ENCODE data around the gene UHRF2. TPM values are rescaled to one million over a fixed set of nuclear protein-coding genes. Genes with fewer than 3 reads are reported as not detected.

UHRF2 gene
- total RNA-seq, 2 experiments from 2014 or later: 62.7 to 71.5 TPM

DNA sequence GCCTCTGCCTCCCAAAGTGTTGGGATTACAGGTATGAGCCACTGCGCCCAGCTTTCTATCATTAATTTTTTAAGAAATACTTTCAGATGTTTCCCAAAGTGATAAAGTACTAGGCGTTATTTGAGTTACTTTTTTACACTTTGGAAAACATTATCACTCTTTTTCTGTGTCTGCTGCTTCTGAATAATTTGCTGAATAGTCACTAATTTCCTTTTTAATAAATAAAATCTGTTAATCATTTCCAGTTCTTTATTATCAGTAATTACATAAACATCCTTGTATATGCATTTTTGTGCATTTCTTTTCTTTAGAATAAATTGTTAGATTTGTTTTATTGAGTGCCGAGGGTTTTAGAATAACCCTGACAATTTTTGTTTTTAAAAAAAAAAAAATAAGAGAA lies 48.6 kb downstream of the UHRF2 start:
- no peak overlapping the region for H3K4me3 Mint-ChIP-seq
- peaks cover 15% of the 10 kb centered on the region for H3K9me3 Mint-ChIP-seq
- no peak for DNase-seq
- peaks cover 35% of the 10 kb centered on the region for H3K36me3 Mint-ChIP-seq (ENCODE audit: low read depth)
- CTCF ChIA-PET: no interaction called here
- peaks cover 21% of the 10 kb centered on the region for H3K4me1 Mint-ChIP-seq (ENCODE audit: low read depth)
- H3K27ac Mint-ChIP-seq: no peak overlapping the region
- intact Hi-C loops (cut with micrococcal nuclease): loop anchor here (5.0 kb wide), 1 partner anchor 49 kb away; the partner anchor contains the start of gene UHRF2
- no peaks in the 10 kb centered on the region for H3K27me3 Mint-ChIP-seq (ENCODE audit: low read depth)

DNA sequence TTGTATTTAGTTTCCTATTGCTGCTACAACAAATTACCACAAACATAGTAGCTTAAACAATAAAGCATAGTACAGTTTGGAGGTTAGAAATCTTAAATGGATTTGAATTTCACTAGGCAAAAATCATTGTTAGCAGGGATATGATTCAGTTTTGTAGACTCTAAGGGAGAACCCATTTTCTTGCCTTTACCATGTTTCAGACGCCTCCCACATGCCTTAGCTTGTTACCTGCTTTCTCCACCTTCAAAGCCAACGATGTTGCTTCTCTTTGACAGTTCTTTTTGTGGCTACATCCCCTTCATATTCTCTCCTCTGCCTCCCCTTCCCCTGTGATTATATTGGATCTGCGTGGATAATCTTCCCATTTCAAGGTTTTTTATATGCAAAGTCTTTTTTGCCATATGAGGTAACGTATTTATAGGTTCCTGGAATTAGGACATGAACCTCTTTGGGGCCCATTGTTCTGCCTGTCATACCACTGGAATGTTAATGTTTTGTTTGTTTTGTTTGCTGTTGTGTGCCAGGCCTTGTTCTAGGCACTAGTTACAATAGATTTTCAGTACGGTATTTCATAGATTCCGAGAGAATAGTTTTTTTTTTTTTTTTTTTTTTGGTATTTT lies 54.1 kb downstream of the UHRF2 start:
- Mint-ChIP-seq H3K27me3 (ENCODE audit: low read depth) (no peaks in the 10 kb centered on the region), H3K4me1 (ENCODE audit: low read depth) (peaks cover 21% of the 10 kb centered on the region), H3K36me3 (ENCODE audit: low read depth) (peaks cover 22% of the 10 kb centered on the region), H3K27ac (peak overlapping the region; percentile 3), H3K9me3 (no peaks in the 10 kb centered on the region), H3K4me3 (no peak overlapping the region)
- intact Hi-C loops (cut with micrococcal nuclease): no loop called here
- CTCF ChIA-PET: interaction anchor here (0.6 kb wide), 1 partner anchor 115 kb away, joined by 3 read pairs; no protein-coding TSS in a partner anchor
- no peak for DNase-seq

DNA sequence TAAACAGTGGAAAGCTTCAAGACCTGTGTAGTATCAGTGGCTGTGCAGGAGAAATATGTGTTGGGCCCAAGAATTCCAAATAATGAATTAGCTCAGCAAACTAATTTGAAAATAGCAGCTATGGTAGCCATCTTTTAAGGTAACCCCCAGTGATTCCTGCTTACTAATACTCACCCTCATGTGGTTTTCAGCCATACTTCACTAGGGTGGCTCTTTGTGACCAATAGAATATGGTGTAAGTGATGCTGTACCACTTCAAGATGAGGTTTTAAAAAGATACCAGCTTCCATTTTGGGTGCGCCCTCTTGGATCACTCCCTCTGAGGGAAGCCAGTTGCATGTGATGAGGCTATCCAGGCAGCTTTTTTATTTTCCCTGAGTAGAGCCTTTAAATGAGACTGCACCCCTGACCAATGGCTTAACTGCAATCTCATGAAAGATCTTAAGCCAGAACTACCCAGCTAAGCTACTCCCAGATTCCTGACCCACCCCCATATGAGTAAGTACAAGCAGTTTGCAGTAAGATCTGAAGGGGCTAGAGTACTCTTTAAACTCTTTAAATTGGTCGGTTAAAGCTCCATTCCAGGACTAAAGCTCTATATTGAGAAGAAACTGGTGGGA lies 58.3 kb downstream of the UHRF2 start:
- Mint-ChIP-seq H3K27ac (peak overlapping the region; percentile 30), H3K9me3 (no peaks in the 10 kb centered on the region), H3K4me1 (ENCODE audit: low read depth) (peaks cover 8% of the 10 kb centered on the region), H3K27me3 (ENCODE audit: low read depth) (no peaks in the 10 kb centered on the region), H3K4me3 (no peak overlapping the region), H3K36me3 (ENCODE audit: low read depth) (peaks cover 13% of the 10 kb centered on the region)
- intact Hi-C loops (cut with micrococcal nuclease): no loop called here
- CTCF ChIA-PET: no interaction called here
- no peak for DNase-seq

- no peak for DNase-seq
- H3K36me3 Mint-ChIP-seq (ENCODE audit: low read depth): peaks cover 7% of the 10 kb centered on the region
- no peak overlapping the region for H3K27ac Mint-ChIP-seq
- peaks cover 5% of the 10 kb centered on the region for H3K4me1 Mint-ChIP-seq (ENCODE audit: low read depth)
- H3K4me3 Mint-ChIP-seq: no peak overlapping the region
- intact Hi-C loops (cut with micrococcal nuclease): no loop called here
- H3K27me3 Mint-ChIP-seq (ENCODE audit: low read depth): no peaks in the 10 kb centered on the region
- H3K9me3 Mint-ChIP-seq: no peaks in the 10 kb centered on the region
- CTCF ChIA-PET: interaction anchor here (0.6 to 1.2 kb wide), 2 partner anchors 19 to 105 kb away, joined by 3 read pairs; no protein-coding TSS in a partner anchor
These were observed 60.2 kb downstream of the UHRF2 start for GRCh38 chr9:6473151-6473550.

- H3K27ac Mint-ChIP-seq: no peak overlapping the region
- no peak overlapping the region for H3K4me3 Mint-ChIP-seq
- no peaks in the 10 kb centered on the region for H3K9me3 Mint-ChIP-seq
- DNase-seq: no peak
- H3K36me3 Mint-ChIP-seq (ENCODE audit: low read depth): peaks cover 10% of the 10 kb centered on the region
- H3K27me3 Mint-ChIP-seq (ENCODE audit: low read depth): no peaks in the 10 kb centered on the region
- CTCF ChIA-PET: no interaction called here
- H3K4me1 Mint-ChIP-seq (ENCODE audit: low read depth): no peaks in the 10 kb centered on the region
- intact Hi-C loops (cut with micrococcal nuclease): no loop called here
These were observed 67.0 kb downstream of the UHRF2 start for GRCh38 chr9:6479959-6480358.

DNA sequence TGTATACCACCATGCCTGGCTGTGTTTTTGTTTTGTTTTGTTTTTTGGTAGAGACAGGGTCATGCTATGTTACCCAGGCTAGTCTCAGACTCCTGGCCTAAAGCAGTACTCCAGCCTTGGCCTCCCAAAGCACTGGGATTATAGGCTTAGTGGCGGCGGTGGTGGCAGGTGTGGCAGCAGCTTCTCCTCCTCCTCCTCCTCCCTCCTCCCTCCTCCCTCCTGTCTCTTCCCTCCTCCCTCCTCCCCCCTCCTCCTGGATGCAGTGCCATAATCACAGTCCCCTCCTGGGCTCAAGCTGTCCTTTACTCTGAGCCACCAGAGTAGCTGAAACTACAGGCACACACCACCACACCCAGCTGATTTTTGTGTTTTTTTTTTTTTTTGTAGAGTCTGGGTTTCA lies 71.2 kb downstream of the UHRF2 start:
- DNase-seq: no peak
- Mint-ChIP-seq H3K4me3 (no peak overlapping the region), H3K27ac (no peak overlapping the region), H3K36me3 (ENCODE audit: low read depth) (peaks cover 20% of the 10 kb centered on the region), H3K4me1 (ENCODE audit: low read depth) (no peaks in the 10 kb centered on the region), H3K27me3 (ENCODE audit: low read depth) (no peaks in the 10 kb centered on the region), H3K9me3 (no peaks in the 10 kb centered on the region)
- CTCF ChIA-PET: no interaction called here
- intact Hi-C loops (cut with micrococcal nuclease): no loop called here

GRCh38 chr9:6488395-6488794 lies 75.4 kb downstream of the UHRF2 start:
- H3K27ac Mint-ChIP-seq: no peak overlapping the region

GRCh38 chr9:6489099-6489498 lies 76.1 kb downstream of the UHRF2 start:
- Mint-ChIP-seq H3K27me3 (ENCODE audit: low read depth) (no peaks in the 10 kb centered on the region), H3K4me1 (ENCODE audit: low read depth) (peaks cover 3% of the 10 kb centered on the region), H3K4me3 (no peak overlapping the region), H3K9me3 (no peaks in the 10 kb centered on the region), H3K36me3 (ENCODE audit: low read depth) (peaks cover 26% of the 10 kb centered on the region), H3K27ac (no peak overlapping the region)
- CTCF ChIA-PET: interaction anchor here (0.5 kb wide), 1 partner anchor 115 kb away, joined by 3 read pairs; no protein-coding TSS in a partner anchor
- DNase-seq: no peak
- intact Hi-C loops (cut with micrococcal nuclease): loop anchor here (2.0 kb wide), 1 partner anchor 134 kb away; no protein-coding TSS in a partner anchor

More at GRCh38 chr9:6488395-6488794, 75.4 kb downstream of the UHRF2 start:
- Mint-ChIP-seq H3K4me3 (no peak overlapping the region), H3K4me1 (ENCODE audit: low read depth) (peaks cover 3% of the 10 kb centered on the region), H3K36me3 (ENCODE audit: low read depth) (peaks cover 24% of the 10 kb centered on the region), H3K27me3 (ENCODE audit: low read depth) (no peaks in the 10 kb centered on the region), H3K9me3 (no peaks in the 10 kb centered on the region)
- DNase-seq: no peak
- intact Hi-C loops (cut with micrococcal nuclease): loop anchor here (2.0 kb wide), 1 partner anchor 134 kb away; no protein-coding TSS in a partner anchor
- CTCF ChIA-PET: interaction anchor here (0.6 kb wide), 2 partner anchors 135 to 428 kb away, joined by 3 to 5 read pairs; no protein-coding TSS in a partner anchor

DNA sequence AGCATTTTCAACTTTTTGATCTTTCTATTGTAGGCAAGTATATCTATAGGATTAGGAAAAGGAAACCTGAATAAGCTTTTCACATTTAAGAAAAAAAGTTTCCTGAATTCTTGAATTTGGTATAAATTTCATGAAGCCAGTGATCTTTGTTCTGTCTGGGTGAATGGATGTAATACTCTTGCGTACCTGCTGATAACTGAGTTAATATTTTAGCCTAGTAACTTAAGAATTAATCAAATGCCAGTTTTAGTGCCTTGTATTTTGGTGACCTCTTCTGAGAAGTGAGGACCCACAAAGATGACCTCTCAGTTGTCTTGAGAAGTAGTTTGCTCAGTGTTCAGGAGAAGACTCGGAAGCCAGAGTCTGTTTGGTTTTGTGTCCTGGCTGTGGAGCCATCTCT lies 77.9 kb downstream of the UHRF2 start:
- CTCF ChIA-PET: no interaction called here
- no peak overlapping the region for H3K27ac Mint-ChIP-seq
- DNase-seq: no peak

GRCh38 chr9:6495466-6495865 lies 82.5 kb downstream of the UHRF2 start:
- peaks cover 3% of the 10 kb centered on the region for H3K4me1 Mint-ChIP-seq (ENCODE audit: low read depth)
- DNase-seq: no peak
- no peak overlapping the region for H3K27ac Mint-ChIP-seq
- CTCF ChIA-PET: interaction anchor here (0.9 kb wide), 2 partner anchors 32 to 75 kb away, joined by 4 to 5 read pairs; no protein-coding TSS in a partner anchor
- intact Hi-C loops (cut with micrococcal nuclease): no loop called here
- no peak overlapping the region for H3K4me3 Mint-ChIP-seq
- no peaks in the 10 kb centered on the region for H3K27me3 Mint-ChIP-seq (ENCODE audit: low read depth)
- peaks cover 33% of the 10 kb centered on the region for H3K36me3 Mint-ChIP-seq (ENCODE audit: low read depth)
- no peaks in the 10 kb centered on the region for H3K9me3 Mint-ChIP-seq

More for the DNA sequence above, 77.9 kb downstream of the UHRF2 start:
- Mint-ChIP-seq H3K4me3 (no peak overlapping the region), H3K27me3 (ENCODE audit: low read depth) (no peaks in the 10 kb centered on the region), H3K36me3 (ENCODE audit: low read depth) (peaks cover 29% of the 10 kb centered on the region), H3K4me1 (ENCODE audit: low read depth) (peaks cover 3% of the 10 kb centered on the region), H3K9me3 (no peaks in the 10 kb centered on the region)
- intact Hi-C loops (cut with micrococcal nuclease): no loop called here

DNA sequence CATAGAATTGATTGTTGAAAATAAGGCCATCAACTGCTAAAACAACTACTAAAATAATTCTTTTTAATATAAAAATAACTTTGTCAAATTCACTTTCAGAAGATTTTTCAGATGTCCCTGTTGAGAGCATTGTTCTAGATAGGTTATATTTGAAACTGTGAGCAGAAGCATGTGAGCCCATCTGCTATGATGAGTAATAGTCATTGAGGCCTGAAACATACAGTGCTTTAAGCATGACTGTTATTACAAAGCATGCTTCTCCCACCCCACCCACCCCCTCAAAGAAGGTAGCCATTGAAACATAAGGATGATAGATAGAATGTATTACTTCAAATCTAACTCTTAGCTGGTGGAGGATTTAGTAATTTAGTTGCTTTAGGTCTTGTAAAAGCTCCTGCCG lies 86.0 kb downstream of the UHRF2 start:
- Mint-ChIP-seq H3K4me3 (no peak overlapping the region), H3K4me1 (ENCODE audit: low read depth) (no peaks in the 10 kb centered on the region), H3K36me3 (ENCODE audit: low read depth) (peaks cover 29% of the 10 kb centered on the region), H3K27me3 (ENCODE audit: low read depth) (no peaks in the 10 kb centered on the region), H3K9me3 (no peaks in the 10 kb centered on the region), H3K27ac (peak overlapping the region; percentile 9)
- no peak for DNase-seq
- intact Hi-C loops (cut with micrococcal nuclease): no loop called here
- CTCF ChIA-PET: no interaction called here

- Mint-ChIP-seq H3K9me3 (no peaks in the 10 kb centered on the region), H3K4me3 (no peak overlapping the region), H3K27ac (no peak overlapping the region), H3K4me1 (ENCODE audit: low read depth) (no peaks in the 10 kb centered on the region), H3K36me3 (ENCODE audit: low read depth) (peaks cover 42% of the 10 kb centered on the region), H3K27me3 (ENCODE audit: low read depth) (no peaks in the 10 kb centered on the region)
- no peak for DNase-seq
- intact Hi-C loops (cut with micrococcal nuclease): no loop called here
- CTCF ChIA-PET: no interaction called here
These were observed 88.7 kb downstream of the UHRF2 start for GRCh38 chr9:6501526-6502210.
